ENCODE measurements around the gene KCNG2. TPM values are rescaled to one million over a fixed set of nuclear protein-coding genes. Genes with fewer than 3 reads are reported as not detected.

Gene KCNG2
- total and polyA plus RNA-seq, 2 experiments from 2014 or later: 0.13 to 0.52 TPM

DNA sequence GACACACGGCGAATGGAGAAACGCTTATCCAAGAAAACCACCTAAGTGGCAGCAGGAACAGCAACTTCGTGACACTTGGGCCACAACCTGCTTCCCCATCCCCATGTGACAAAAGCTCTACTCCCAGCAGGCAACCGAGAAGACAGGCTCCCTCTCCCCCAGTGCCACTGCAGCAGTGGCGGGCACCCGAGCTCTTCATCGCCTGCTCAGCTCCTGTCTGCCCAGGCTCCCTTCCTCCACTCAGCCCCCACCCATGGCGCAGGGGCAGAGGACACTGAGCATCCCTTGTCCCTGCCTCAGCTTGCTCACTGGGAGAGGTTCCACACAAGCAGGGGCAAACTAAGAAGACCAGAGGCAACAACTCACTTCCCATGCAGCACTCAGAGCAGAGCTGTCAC is 130.8 kb downstream of the KCNG2 start:
- H3K79me2 ChIP-seq (replicated peaks; ENCODE audit: insufficient read depth): peaks cover 12% of the 10 kb centered on the region
- ATAC-seq: no peak
- no peak for TF ChIP-seq EZH2phosphoT487 (IDR thresholded peaks at IDR 0.05; ENCODE audit: unreplicated experiment)
- TF ChIP-seq POLR2AphosphoS5 (IDR thresholded peaks at IDR 0.05; ENCODE audit: low read depth): no peak
- TF ChIP-seq CREB1 (CRISPR knock-in tag; IDR thresholded peaks at IDR 0.05; ENCODE audit: low read depth): no peak
- no peak for TF ChIP-seq ZNF331 (CRISPR knock-in tag; IDR thresholded peaks at IDR 0.05; ENCODE audit: low read depth)
- no peak for TF ChIP-seq EZH2 (IDR thresholded peaks at IDR 0.05; ENCODE audit: low read depth, unreplicated experiment)
- TF ChIP-seq NANOG (IDR thresholded peaks at IDR 0.05; ENCODE audit: borderline replicate concordance): no peak
- TF ChIP-seq, protein P1, sequence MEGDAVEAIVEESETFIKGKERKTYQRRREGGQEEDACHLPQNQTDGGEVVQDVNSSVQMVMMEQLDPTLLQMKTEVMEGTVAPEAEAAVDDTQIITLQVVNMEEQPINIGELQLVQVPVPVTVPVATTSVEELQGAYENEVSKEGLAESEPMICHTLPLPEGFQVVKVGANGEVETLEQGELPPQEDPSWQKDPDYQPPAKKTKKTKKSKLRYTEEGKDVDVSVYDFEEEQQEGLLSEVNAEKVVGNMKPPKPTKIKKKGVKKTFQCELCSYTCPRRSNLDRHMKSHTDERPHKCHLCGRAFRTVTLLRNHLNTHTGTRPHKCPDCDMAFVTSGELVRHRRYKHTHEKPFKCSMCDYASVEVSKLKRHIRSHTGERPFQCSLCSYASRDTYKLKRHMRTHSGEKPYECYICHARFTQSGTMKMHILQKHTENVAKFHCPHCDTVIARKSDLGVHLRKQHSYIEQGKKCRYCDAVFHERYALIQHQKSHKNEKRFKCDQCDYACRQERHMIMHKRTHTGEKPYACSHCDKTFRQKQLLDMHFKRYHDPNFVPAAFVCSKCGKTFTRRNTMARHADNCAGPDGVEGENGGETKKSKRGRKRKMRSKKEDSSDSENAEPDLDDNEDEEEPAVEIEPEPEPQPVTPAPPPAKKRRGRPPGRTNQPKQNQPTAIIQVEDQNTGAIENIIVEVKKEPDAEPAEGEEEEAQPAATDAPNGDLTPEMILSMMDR (conservative IDR thresholded peaks at IDR 0.05; ENCODE audit: low read depth in 2 of 2): no peak
- TF ChIP-seq STAT1 (IDR thresholded peaks at IDR 0.05; ENCODE audit: unreplicated experiment): no peak
- TF ChIP-seq, protein P2, sequence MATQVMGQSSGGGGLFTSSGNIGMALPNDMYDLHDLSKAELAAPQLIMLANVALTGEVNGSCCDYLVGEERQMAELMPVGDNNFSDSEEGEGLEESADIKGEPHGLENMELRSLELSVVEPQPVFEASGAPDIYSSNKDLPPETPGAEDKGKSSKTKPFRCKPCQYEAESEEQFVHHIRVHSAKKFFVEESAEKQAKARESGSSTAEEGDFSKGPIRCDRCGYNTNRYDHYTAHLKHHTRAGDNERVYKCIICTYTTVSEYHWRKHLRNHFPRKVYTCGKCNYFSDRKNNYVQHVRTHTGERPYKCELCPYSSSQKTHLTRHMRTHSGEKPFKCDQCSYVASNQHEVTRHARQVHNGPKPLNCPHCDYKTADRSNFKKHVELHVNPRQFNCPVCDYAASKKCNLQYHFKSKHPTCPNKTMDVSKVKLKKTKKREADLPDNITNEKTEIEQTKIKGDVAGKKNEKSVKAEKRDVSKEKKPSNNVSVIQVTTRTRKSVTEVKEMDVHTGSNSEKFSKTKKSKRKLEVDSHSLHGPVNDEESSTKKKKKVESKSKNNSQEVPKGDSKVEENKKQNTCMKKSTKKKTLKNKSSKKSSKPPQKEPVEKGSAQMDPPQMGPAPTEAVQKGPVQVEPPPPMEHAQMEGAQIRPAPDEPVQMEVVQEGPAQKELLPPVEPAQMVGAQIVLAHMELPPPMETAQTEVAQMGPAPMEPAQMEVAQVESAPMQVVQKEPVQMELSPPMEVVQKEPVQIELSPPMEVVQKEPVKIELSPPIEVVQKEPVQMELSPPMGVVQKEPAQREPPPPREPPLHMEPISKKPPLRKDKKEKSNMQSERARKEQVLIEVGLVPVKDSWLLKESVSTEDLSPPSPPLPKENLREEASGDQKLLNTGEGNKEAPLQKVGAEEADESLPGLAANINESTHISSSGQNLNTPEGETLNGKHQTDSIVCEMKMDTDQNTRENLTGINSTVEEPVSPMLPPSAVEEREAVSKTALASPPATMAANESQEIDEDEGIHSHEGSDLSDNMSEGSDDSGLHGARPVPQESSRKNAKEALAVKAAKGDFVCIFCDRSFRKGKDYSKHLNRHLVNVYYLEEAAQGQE (IDR thresholded peaks at IDR 0.05; ENCODE audit: unreplicated experiment): no peak
- TF ChIP-seq ZNF114 (CRISPR knock-in tag; IDR thresholded peaks at IDR 0.05): no peak
- TF ChIP-seq, protein P3, sequence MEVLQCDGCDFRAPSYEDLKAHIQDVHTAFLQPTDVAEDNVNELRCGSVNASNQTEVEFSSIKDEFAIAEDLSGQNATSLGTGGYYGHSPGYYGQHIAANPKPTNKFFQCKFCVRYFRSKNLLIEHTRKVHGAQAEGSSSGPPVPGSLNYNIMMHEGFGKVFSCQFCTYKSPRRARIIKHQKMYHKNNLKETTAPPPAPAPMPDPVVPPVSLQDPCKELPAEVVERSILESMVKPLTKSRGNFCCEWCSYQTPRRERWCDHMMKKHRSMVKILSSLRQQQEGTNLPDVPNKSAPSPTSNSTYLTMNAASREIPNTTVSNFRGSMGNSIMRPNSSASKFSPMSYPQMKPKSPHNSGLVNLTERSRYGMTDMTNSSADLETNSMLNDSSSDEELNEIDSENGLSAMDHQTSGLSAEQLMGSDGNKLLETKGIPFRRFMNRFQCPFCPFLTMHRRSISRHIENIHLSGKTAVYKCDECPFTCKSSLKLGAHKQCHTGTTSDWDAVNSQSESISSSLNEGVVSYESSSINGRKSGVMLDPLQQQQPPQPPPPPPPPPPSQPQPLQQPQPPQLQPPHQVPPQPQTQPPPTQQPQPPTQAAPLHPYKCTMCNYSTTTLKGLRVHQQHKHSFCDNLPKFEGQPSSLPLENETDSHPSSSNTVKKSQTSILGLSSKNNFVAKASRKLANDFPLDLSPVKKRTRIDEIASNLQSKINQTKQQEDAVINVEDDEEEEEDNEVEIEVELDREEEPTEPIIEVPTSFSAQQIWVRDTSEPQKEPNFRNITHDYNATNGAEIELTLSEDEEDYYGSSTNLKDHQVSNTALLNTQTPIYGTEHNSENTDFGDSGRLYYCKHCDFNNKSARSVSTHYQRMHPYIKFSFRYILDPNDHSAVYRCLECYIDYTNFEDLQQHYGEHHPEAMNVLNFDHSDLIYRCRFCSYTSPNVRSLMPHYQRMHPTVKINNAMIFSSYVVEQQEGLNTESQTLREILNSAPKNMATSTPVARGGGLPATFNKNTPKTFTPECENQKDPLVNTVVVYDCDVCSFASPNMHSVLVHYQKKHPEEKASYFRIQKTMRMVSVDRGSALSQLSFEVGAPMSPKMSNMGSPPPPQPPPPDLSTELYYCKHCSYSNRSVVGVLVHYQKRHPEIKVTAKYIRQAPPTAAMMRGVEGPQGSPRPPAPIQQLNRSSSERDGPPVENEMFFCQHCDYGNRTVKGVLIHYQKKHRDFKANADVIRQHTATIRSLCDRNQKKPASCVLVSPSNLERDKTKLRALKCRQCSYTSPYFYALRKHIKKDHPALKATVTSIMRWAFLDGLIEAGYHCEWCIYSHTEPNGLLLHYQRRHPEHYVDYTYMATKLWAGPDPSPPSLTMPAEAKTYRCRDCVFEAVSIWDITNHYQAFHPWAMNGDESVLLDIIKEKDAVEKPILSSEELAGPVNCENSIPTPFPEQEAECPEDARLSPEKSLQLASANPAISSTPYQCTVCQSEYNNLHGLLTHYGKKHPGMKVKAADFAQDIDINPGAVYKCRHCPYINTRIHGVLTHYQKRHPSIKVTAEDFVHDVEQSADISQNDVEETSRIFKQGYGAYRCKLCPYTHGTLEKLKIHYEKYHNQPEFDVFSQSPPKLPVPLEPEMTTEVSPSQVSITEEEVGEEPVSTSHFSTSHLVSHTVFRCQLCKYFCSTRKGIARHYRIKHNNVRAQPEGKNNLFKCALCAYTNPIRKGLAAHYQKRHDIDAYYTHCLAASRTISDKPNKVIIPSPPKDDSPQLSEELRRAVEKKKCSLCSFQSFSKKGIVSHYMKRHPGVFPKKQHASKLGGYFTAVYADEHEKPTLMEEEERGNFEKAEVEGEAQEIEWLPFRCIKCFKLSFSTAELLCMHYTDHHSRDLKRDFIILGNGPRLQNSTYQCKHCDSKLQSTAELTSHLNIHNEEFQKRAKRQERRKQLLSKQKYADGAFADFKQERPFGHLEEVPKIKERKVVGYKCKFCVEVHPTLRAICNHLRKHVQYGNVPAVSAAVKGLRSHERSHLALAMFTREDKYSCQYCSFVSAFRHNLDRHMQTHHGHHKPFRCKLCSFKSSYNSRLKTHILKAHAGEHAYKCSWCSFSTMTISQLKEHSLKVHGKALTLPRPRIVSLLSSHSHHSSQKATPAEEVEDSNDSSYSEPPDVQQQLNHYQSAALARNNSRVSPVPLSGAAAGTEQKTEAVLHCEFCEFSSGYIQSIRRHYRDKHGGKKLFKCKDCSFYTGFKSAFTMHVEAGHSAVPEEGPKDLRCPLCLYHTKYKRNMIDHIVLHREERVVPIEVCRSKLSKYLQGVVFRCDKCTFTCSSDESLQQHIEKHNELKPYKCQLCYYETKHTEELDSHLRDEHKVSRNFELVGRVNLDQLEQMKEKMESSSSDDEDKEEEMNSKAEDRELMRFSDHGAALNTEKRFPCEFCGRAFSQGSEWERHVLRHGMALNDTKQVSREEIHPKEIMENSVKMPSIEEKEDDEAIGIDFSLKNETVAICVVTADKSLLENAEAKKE (CRISPR knock-in tag; IDR thresholded peaks at IDR 0.05): no peak
- TF ChIP-seq, protein P4, sequence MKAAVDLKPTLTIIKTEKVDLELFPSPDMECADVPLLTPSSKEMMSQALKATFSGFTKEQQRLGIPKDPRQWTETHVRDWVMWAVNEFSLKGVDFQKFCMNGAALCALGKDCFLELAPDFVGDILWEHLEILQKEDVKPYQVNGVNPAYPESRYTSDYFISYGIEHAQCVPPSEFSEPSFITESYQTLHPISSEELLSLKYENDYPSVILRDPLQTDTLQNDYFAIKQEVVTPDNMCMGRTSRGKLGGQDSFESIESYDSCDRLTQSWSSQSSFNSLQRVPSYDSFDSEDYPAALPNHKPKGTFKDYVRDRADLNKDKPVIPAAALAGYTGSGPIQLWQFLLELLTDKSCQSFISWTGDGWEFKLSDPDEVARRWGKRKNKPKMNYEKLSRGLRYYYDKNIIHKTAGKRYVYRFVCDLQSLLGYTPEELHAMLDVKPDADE (IDR thresholded peaks at IDR 0.05): no peak
- TF ChIP-seq JUNB (IDR thresholded peaks at IDR 0.05; ENCODE audit: unreplicated experiment): no peak
- no peak for DNase-seq (ENCODE audit: low spot score)
- Mint-ChIP-seq H3K9me3 (peaks cover 27% of the 10 kb centered on the region), H3K36me3 (ENCODE audit: low read depth) (peaks cover 25% of the 10 kb centered on the region), H3K4me1 (peaks cover 13% of the 10 kb centered on the region), H3K27ac (no peak overlapping the region), H3K4me3 (no peak overlapping the region), H3K27me3 (ENCODE audit: insufficient read depth, low read depth, poor library complexity) (peaks cover 7% of the 10 kb centered on the region)
- no peaks in the 10 kb centered on the region for H3K27me3 ChIP-seq (ENCODE audit: insufficient read depth)
- no peaks in the 10 kb centered on the region for H3K4me1 ChIP-seq (ENCODE audit: insufficient read depth)
- no peaks in the 10 kb centered on the region for H4K20me1 ChIP-seq (replicated peaks; ENCODE audit: insufficient read depth)
- H3K4me2 ChIP-seq: no peak overlapping the region
- H3K36me3 ChIP-seq (ENCODE audit: insufficient read depth): peaks cover 4% of the 10 kb centered on the region; the same call in 1 of the 2 replicates
- H3K4me3 ChIP-seq: no peak overlapping the region
- H3K9me2 ChIP-seq (ENCODE audit: insufficient read depth): no peaks in the 10 kb centered on the region
- no peak overlapping the region for H3K27ac ChIP-seq (ENCODE audit: low read depth)
- H2AFZ ChIP-seq: no peak overlapping the region
- no peaks in the 10 kb centered on the region for H3F3A ChIP-seq (replicated peaks; ENCODE audit: low read depth)

Data from GM23338 (cell line).